Stimulated activated CD8-positive, alpha-beta memory T cell treated with anti-CD3 and anti-CD28 coated beads, Interleukin-15, amount 100 ng/mL, for 4 hours (primary cell): Measurements from ENCODE around the gene BSPRY.
"Not testable (repeated sequence)": the region's sequence is repeated elsewhere in the genome, so short reads cannot be mapped to it uniquely, and the experiment has no call there.

ENCODE experiments used
- DNase-seq, 2 donors: peaks; one replicate each; pipeline ENCODE4 v3.0.0-alpha.2; 2020; ENCODE audit warnings: low read depth in 2 of 2

Gene BSPRY

GRCh38 chr9:113341712-113342410 lies 7.5 kb upstream of the BSPRY start:
- DNase-seq, result no peak

GRCh38 chr9:113343732-113344231 lies 5.6 kb upstream of the BSPRY start:
- DNase-seq, result no peak

- DNase-seq, result no peak
Observed at GRCh38 chr9:113345190-113345589, 4.2 kb upstream of the BSPRY start.

- no peak for DNase-seq
Observed at GRCh38 chr9:113345671-113346070, 3.7 kb upstream of the BSPRY start.

GRCh38 chr9:113348437-113348836 lies 904 bp upstream of the BSPRY start:
- DNase-seq, result no peak

- no peak for DNase-seq
Observed at GRCh38 chr9:113349066-113349444, 286 bp upstream of the BSPRY start.

- DNase-seq, result no peak
Observed at GRCh38 chr9:113350107-113350661, 843 bp downstream of the BSPRY start.

- no peak for DNase-seq
Observed at GRCh38 chr9:113350937-113351336, 1.6 kb downstream of the BSPRY start.

GRCh38 chr9:113352006-113352405 lies 2.7 kb downstream of the BSPRY start:
- no peak for DNase-seq

- no peak for DNase-seq
Observed at GRCh38 chr9:113352411-113352810, 3.1 kb downstream of the BSPRY start.

- no peak for DNase-seq
Observed at GRCh38 chr9:113355040-113355596, 5.8 kb downstream of the BSPRY start.

- no peak for DNase-seq
Observed at GRCh38 chr9:113356686-113357292, 7.4 kb downstream of the BSPRY start.

GRCh38 chr9:113359385-113359784 lies 10.0 kb downstream of the BSPRY start:
- DNase-seq, result no peak

- no peak for DNase-seq
Observed at GRCh38 chr9:113360242-113360842, 11.0 kb downstream of the BSPRY start.

- DNase-seq, result no peak
Observed at GRCh38 chr9:113361304-113362018, 12.1 kb downstream of the BSPRY start.

- DNase-seq, result no peak
Observed at GRCh38 chr9:113363336-113363735, 14.0 kb downstream of the BSPRY start.

- DNase-seq, result no peak
Observed at GRCh38 chr9:113364951-113365350, 15.6 kb downstream of the BSPRY start.

- DNase-seq, result not testable (repeated sequence)
Observed at GRCh38 chr9:113365652-113366051, 16.3 kb downstream of the BSPRY start.

GRCh38 chr9:113368348-113368981 lies 19.1 kb downstream of the BSPRY start:
- DNase-seq, result no peak

GRCh38 chr9:113368982-113369854 lies 19.9 kb downstream of the BSPRY start:
- no peak for DNase-seq

GRCh38 chr9:113369855-113370140 lies 20.5 kb downstream of the BSPRY start:
- DNase-seq, result no peak
